Fibroblast of lung (primary cell): Measurements from ENCODE around the gene UBXN11. TPM values are rescaled to one million over a fixed set of nuclear protein-coding genes. Genes with fewer than 3 reads are reported as not detected.
"Not testable (repeated sequence)": the region's sequence is repeated elsewhere in the genome, so short reads cannot be mapped to it uniquely, and the experiment has no call there.

Experiments
- DNase-seq, 2 donors: peaks; one replicate each; pipeline versions ENCODE4 v3.0.0 to v3.0.0-alpha.2; 2010; ENCODE audit warnings: low read depth in 2 of 2
- H2AFZ ChIP-seq: 2 replicates; pipeline ENCODE4 v1.5.1; 2012; ENCODE audit warnings: low read length, control low read depth, inconsistent platforms
- H3K27ac ChIP-seq: 2 replicates; pipeline ENCODE4 v1.5.1; 2011; ENCODE audit warnings: low read length, control low read depth; ENCODE audit not compliant: insufficient read depth
- H3K27me3 ChIP-seq: 2 replicates; pipeline ENCODE4 v1.5.1; 2011; ENCODE audit warnings: mild to moderate bottlenecking, low read length; ENCODE audit not compliant: control insufficient read depth, insufficient read depth
- H3K36me3 ChIP-seq: 2 replicates; pipeline ENCODE4 v1.5.1; 2011; ENCODE audit warnings: low read length; ENCODE audit not compliant: control insufficient read depth, insufficient read depth
- H3K4me1 ChIP-seq: 2 replicates; pipeline ENCODE4 v1.5.1; 2011; ENCODE audit warnings: low read length; ENCODE audit not compliant: control insufficient read depth, insufficient read depth; ENCODE audit errors: extremely low read depth
- H3K4me2 ChIP-seq: 2 replicates; pipeline ENCODE4 v1.5.1; 2011; ENCODE audit warnings: low read length, control low read depth; ENCODE audit not compliant: insufficient read depth; ENCODE audit errors: extremely low read depth
- H3K4me3 ChIP-seq, 4 experiments: fragments of 200-600 bp in 1 of 4; sonication (generic) in 1 of 4; replicated peaks in 1 of 4; 2 replicates each; pipeline ENCODE4 v1.5.1; 2011 to 2016; ENCODE audit warnings: low read length in 4 of 4, low read depth in 3 of 4, mild to moderate bottlenecking in 3 of 4, control low read depth in 2 of 4, inconsistent platforms in 1 of 4, mixed read lengths in 1 of 4; ENCODE audit not compliant: insufficient read depth in 1 of 4; ENCODE audit errors: control extremely low read depth in 1 of 4
- H3K79me2 ChIP-seq: 2 replicates; pipeline ENCODE4 v1.5.1; 2012; ENCODE audit warnings: mild to moderate bottlenecking, low read length, inconsistent platforms; ENCODE audit not compliant: control insufficient read depth, insufficient read depth
- H3K9ac ChIP-seq: 2 replicates; pipeline ENCODE4 v1.5.1; 2011; ENCODE audit warnings: mild to moderate bottlenecking, low read length, control low read depth; ENCODE audit not compliant: insufficient read depth
- H3K9me3 ChIP-seq: 2 replicates; pipeline ENCODE4 v1.5.1; 2012; ENCODE audit warnings: low read depth, low read length; ENCODE audit not compliant: control insufficient read depth, insufficient read depth
- H4K20me1 ChIP-seq: 2 replicates; pipeline ENCODE4 v1.5.1; 2011; ENCODE audit warnings: low read length; ENCODE audit not compliant: control insufficient read depth, insufficient read depth; ENCODE audit errors: extremely low read depth
- EZH2 ChIP-seq: IDR thresholded peaks from 2 replicates; pipeline ENCODE4 v1.5.1; 2012; ENCODE audit warnings: low read length, control low read depth, mild to moderate bottlenecking; ENCODE audit errors: missing control alignments
- polyA plus RNA-seq, 2 donors: library from polyadenylated mRNA; depleted of rRNA in 1 of 2; stranded (reverse) in 1 of 2; unstranded in 1 of 2; fragments of >200 nt; gene quantifications; 2 replicates each; pipeline ENCODE4 v1.2.1, GENCODE V29; 2011 to 2012; ENCODE audit warnings: missing spikeins in 1 of 2
- total RNA-seq: library from RNA; depleted of rRNA; stranded (reverse); fragments of >200 nt; gene quantifications from 2 replicates; pipeline ENCODE4 v1.2.1, GENCODE V29; 2014
- TF ChIP-seq, protein P1 (sequence below), 2 donors: IDR thresholded peaks in 1 of 2; conservative IDR thresholded peaks in 1 of 2; 1 replicate in 1 of 2; 2 replicates in 1 of 2; pipeline ENCODE4 v1.5.1; 2011 to 2012; ENCODE audit warnings: low read length in 2 of 2, control low read depth in 1 of 2, inconsistent platforms in 1 of 2, low read depth in 1 of 2, mild to moderate bottlenecking in 1 of 2

The UBXN11 gene
- total and polyA plus RNA-seq, 2 donors (not counting 1 experiment from before 2014, with no cell fraction given): 3.5 to 7.1 TPM

DNA sequence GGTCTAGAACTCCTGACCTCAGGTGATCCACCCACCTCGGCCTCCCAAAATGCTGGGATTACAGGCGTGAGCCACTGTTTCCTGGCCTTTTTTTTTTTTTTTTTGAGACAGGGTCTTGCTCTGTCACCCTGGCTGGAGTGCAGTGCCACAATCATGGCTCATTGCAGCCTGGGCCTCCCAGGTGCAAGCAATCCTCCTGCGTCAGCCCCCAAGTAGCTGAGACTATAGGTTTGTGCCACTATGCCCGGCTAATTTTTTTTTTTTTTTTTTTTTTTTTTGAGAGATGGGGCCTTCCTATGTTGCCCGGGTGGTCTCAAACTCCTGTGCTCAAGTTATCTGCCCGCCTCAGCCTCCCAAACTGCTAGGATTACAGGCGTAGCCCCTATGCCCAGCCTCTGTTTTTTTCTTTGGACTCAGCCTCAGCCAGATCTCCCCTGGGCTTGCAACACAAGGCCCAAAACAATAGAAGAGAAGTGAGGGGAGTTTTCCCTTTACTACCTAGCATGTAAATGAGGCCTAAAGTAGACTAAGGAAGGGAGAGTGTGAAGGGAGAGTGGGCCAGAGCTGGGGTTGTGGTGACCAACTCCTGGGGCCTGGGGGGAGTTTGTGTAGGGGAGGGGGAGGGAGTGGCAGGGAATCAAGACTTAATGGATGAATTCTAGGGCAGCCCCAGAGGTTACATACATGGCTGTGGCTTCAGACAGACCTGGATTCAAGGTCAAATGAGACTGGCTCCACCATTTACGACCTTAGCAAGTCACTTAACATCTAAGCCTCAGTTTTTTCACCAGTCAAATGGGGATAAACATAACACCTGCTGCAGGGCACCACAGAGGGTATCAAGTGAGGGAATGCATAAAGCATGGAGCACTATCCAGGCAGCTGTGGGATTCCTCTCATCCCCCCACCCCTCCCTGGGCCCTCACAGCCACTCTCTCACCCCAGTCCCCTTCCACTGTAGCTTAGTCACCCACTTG is 9.7 kb upstream of the UBXN11 start:
- Histone ChIP-seq H3K4me2 (no peak overlapping the region), H3K27me3 (no peaks in the 10 kb centered on the region), H3K27ac (no peak overlapping the region), H3K36me3 (no peaks in the 10 kb centered on the region), H3K4me3 (no peak overlapping the region), H3K79me2 (no peaks in the 10 kb centered on the region), H3K9ac (no peak overlapping the region), H3K9me3 (no peaks in the 10 kb centered on the region), H2AFZ (no peak overlapping the region), H3K4me1 (peaks cover 3% of the 10 kb centered on the region), H4K20me1 (no peaks in the 10 kb centered on the region)
- no peak for DNase-seq
- TF ChIP-seq, protein P1, sequence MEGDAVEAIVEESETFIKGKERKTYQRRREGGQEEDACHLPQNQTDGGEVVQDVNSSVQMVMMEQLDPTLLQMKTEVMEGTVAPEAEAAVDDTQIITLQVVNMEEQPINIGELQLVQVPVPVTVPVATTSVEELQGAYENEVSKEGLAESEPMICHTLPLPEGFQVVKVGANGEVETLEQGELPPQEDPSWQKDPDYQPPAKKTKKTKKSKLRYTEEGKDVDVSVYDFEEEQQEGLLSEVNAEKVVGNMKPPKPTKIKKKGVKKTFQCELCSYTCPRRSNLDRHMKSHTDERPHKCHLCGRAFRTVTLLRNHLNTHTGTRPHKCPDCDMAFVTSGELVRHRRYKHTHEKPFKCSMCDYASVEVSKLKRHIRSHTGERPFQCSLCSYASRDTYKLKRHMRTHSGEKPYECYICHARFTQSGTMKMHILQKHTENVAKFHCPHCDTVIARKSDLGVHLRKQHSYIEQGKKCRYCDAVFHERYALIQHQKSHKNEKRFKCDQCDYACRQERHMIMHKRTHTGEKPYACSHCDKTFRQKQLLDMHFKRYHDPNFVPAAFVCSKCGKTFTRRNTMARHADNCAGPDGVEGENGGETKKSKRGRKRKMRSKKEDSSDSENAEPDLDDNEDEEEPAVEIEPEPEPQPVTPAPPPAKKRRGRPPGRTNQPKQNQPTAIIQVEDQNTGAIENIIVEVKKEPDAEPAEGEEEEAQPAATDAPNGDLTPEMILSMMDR (conservative IDR thresholded peaks at IDR 0.05 in 1 of 2, IDR thresholded peaks at IDR 0.05 in 1 of 2; ENCODE audit: low read depth in 1 of 2, low read length in 2 of 2): no peak
- TF ChIP-seq EZH2: no peak

DNA sequence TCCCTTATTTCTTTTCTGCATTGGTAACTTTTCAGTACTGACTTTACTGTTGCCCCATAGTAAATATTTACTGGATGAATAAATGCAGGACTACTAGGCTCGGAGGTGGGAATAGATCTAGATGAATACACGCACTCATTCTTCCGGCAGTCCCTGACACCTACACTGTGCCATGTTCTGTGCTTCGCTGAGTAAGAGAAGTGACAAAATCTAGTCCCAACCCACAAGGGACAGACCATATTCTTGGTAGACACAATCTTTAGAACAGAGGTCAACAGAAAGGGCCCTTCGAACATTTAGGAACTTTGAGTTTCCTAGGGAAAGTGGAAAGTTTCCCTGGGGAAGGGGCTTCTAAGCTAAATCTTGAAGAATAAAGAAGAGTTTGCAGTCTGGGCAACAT is 8.1 kb upstream of the UBXN11 start:
- Histone ChIP-seq H2AFZ (no peak overlapping the region), H3K9ac (no peak overlapping the region), H3K4me2 (no peak overlapping the region), H3K9me3 (no peaks in the 10 kb centered on the region), H3K4me3 (no peak overlapping the region), H3K27ac (no peak overlapping the region), H3K79me2 (no peaks in the 10 kb centered on the region), H3K27me3 (no peaks in the 10 kb centered on the region), H3K4me1 (no peaks in the 10 kb centered on the region), H4K20me1 (no peaks in the 10 kb centered on the region), H3K36me3 (no peaks in the 10 kb centered on the region)
- TF ChIP-seq, protein P1 (conservative IDR thresholded peaks at IDR 0.05 in 1 of 2, IDR thresholded peaks at IDR 0.05 in 1 of 2; ENCODE audit: low read depth in 1 of 2, low read length in 2 of 2): no peak
- no peak for TF ChIP-seq EZH2
- DNase-seq: no peak

DNA sequence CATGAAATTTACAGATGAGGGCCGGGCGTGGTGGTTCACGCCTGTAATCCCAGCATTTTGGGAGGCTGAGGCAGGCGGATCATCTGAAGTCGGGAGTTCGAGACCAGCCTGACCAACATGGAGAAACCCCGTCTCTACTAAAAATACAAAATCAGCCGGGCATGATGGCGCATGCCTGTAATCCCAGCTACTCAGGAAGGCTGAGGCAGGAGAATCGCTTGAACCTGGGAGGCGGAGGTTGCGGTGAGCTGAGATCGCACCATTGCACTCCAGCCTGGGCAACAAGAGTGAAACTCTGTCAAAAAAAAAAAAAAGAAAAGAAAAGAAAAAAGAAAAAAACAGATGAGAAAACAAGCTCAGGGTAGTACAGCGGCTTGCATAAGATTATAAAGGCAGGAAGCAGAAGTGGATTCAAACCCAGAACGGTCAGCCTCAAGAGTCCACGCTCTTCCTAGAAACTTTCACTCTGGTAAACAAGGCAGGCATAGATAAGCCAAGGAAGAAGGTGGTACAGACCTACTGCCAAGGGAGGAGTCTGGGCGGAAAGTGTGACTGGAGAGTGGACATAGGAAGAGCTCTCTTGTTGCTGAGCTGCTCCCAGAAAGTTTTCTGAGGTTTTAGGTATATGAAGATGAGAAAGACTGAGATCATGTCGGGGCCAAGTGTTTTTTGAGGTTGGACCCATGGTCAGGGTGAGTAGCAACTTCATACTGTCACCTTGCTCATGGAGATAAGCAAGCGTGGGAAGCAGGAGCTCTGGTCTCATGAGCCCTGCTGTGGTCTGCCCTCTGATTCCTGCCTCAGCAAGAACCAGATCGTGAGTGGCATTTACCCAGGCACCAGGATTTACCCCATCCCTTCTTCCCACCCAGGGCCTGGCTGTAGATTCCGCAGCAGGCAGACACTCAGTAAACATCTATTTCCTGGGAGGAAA is 1.8 kb upstream of the UBXN11 start:
- H3K27me3 ChIP-seq, H4K20me1 ChIP-seq, H3K4me3 ChIP-seq, H2AFZ ChIP-seq, H3K9me3 ChIP-seq, H3K4me1 ChIP-seq, DNase-seq, H3K27ac ChIP-seq, H3K9ac ChIP-seq, H3K79me2 ChIP-seq, H3K4me2 ChIP-seq, H3K36me3 ChIP-seq: not testable (repeated sequence)
